Raji (cell line): ENCODE data around the gene KCNN2.

Experiments used
- POLR2A ChIP-seq: IDR thresholded peaks from 2 replicates; pipeline ENCODE4 v1.6.1; 2011; ENCODE audit warnings: low read depth, low read length, control low read depth; ENCODE audit not compliant: insufficient read depth

KCNN2 gene

DNA sequence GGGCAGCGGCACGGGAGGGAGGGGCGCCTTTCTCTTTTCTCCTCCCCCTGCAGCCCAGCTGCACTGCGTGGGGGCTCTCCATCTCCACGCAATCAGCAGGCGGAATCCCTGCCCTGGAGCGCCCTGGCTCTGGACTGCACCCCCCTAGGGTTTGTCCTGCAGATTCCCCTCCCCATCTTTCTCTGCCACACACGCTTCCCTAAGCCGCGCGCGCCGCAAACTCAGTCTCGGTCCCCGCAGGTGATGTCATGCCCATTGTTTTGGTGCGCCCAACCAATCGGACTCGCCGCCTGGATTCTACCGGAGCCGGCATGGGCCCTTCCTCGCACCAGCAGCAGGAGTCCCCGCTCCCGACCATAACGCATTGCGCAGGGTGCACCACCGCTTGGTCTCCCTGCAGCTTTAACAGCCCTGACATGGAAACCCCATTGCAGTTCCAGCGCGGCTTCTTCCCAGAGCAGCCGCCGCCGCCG is at the start of gene KCNN2:
Gene KCNN2 (plus strand): TSS at position 347 of the 473 bp plus-strand sequence. CDS start 70 bp downstream, at position 417.
- TF ChIP-seq POLR2A: no peak

DNA sequence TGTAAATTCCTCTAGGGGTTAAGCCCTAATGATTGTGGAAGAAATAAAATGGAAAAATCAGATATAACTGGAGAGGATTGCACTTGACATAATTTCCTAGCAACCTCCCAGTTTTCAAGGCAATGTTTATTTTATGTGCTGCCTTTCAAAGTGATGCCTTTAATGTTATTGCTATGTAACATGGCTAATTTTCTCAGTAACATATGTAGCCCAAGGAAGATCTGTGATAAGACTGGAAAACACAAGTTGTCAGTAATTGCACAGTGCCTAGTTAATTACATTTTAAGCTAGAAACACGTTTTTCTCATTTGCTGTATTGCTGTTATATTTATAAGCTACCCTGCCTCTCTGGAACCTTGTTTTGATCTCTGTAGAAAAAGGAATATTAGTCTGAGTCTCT is 49.2 kb upstream of the KCNN2 start:
- TF ChIP-seq POLR2A: no peak

DNA sequence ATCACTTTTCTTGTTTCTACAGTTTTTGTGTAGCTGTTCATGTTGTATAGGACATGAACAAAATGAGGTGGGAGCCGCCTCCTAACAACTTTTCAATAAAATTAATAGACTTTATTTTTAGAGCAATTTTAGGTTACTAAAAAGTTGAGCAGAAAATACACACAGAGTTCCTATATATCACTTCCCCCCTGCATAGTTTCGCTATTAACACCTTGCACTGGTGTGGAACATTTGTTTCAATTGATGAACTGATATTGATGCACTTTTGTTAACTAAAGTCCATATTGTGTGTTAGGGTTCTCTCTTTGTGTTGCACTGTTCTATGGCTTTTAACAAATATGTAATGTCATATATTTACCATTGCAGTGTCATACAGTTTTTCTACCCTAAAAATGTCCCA is 47.8 kb upstream of the KCNN2 start:
- no peak for TF ChIP-seq POLR2A

DNA sequence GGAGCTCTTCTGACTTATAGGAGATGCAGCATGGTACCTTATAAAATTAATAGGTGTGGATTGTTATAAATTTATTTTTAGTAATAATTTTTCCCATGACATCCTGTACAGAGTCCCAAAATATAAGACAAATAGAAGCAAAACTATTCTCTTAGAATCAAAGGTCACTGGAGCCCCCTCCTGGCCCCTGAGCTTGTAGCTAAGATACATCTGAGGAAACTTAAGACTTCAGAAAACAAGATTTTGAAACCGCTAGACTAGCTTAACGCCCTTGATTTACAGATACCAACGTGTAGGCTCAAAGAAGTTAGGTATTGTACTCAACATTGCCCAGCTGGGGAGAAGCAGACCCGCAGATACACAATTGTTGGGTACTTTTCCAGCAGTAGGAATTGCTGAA is 45.7 kb upstream of the KCNN2 start:
- TF ChIP-seq POLR2A: no peak

DNA sequence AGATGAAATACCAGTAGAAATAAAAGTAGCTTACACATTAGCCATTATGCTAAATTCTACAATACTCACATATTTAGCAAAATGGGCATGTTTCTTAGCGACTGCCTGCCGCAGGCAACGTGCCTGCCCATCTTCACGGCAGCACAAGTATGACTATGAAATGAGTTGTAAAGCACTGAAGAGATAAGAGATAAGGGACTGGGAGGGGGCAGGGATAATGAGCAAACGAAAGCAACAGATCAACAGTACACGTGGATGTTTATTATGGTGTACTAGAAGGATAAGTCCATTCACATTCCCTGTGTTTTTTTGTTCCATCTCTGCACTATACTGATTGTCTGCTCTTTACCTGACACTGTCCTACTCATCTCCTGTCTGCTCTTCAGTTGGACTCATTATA is 44.1 kb upstream of the KCNN2 start:
- no peak for TF ChIP-seq POLR2A

DNA sequence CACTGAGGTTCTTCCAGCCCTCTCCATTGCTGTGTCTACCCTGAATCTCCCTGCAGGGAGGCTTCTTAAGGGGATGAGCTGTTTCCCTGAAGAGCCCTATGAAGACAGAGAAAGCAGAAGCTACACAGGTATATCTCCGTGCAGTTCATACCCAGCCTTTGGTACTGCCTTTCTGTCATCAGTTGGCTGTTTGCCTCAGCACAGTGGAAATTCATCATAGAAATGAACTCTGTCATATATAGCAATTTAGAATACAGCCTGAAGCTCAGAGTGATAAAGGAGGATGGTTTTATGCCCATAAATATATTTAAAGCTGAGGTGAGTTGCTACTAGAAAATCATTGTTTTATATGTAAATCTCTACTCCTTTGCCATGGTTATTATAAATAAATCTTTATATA is 42.6 kb upstream of the KCNN2 start:
- TF ChIP-seq POLR2A: no peak

DNA sequence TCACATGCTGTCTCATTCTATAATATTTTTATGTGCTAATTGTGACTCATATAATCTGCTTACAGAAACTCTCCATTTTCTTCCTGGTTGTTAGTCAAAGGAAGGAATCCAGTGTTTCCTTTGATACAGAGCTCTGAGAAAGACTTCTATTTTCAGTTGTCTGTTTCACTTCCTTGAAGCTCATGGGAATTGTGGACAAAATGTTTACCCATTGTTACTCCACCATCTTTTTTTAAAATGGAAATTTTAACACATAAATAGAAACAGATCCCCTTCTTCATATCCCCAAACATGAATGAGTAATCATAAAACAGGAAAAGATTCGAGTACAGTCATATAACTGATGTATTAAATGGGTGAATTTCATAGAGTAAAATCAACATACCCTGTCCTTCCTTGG is 42.0 kb upstream of the KCNN2 start:
- no peak for TF ChIP-seq POLR2A

DNA sequence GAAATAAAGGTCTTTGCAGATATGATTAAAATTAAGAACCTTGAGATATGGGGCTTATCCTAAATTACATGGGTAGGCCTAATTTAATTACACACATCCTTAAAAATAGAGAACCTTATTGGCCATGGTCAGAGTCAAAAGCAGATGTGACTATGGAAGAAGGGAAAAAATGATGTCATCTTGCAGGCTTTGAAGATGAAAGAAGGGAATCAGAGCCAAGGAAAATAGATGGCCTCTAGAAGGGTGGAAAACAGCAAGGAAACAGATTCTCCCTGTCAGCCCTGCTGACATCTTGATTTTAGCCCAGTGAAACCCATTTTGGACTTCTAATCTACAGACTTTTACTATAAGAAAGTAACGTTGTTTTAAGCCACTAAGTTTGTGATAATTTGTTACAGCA is 37.6 kb upstream of the KCNN2 start:
- no peak for TF ChIP-seq POLR2A

DNA sequence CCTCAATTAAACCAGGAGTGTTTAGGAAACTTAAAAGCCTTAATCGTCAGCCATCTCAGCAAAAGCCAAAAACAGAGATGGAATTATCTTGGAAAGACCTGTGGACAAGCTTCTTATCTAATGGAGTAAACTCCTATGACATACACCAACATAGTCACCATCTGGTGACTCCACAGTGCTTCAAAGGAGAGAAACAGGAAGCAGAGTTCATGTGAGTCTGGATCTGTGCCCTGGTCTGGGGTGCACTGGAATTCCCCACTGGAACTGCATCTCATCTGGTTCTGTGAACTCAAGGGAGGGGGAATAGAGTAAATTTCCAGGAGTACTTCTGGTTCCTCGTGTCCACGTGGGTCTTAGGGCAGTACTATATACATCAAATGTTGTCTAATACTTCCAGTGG is 36.3 kb upstream of the KCNN2 start:
- no peak for TF ChIP-seq POLR2A

DNA sequence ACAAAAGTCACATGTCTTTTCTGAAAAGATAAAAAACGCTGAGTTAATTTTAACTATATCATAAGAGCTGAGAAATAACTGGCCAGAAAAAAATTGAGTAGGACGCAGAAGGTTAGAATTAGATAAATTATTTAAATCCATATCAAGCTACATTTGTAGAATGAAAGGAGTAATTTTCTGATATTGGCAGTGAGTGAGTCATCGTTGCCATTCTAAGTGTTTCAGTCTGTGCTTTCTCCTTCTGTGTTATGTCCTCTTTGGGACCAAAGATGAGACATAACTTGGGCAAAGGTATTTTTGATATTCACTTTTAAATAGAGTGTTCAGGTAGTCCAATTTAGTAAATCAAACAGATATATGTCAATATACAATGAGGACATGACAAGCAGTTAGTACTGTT is 34.4 kb upstream of the KCNN2 start:
- TF ChIP-seq POLR2A: no peak

DNA sequence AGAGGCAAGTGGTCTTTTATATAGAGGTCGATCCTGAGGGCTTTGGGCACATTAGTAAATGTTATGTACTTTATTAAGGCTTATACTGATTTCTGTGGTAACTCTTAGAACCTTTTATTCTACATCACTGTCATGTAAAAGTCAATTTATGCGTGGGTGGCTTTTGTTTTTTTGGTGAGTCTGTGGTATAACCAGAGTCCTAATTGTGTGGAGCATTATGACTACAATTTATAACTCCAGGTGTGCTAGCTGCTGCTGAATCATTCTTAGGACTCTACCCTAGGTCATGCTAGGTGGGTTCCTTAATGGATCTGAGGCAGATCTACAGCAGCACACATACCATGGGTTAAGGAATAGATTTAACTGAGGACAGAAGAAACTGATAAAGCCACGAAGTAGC is 33.9 kb upstream of the KCNN2 start:
- no peak for TF ChIP-seq POLR2A

DNA sequence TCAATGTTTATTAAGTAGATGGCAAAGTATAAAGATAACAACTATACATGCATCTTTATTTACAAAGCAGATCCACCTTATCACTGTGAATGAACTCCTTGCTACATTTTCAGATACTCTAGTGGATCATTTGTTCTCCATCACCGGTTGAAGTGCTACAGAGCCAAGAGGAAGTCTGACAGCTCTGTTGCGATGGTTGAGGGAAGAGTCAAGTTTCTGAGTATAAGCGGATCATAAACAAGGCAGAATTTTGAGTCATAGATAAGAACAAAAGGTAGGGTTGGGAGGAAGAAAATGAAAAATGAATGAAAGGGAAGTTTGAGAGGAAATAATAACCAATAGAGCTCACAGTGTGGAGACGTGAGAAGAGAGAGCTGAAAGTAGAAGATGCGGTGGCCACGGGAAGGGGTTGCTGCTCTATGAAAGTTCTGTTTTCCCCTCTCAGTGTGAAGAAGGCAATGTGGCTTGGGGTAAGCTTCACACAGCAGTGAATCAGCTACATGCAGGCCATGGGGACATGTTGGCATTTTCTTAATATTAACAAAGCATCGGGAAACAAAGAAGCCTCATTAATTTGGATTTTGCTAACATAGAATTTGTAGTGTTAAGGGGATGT is 30.8 kb upstream of the KCNN2 start:
- no peak for TF ChIP-seq POLR2A

DNA sequence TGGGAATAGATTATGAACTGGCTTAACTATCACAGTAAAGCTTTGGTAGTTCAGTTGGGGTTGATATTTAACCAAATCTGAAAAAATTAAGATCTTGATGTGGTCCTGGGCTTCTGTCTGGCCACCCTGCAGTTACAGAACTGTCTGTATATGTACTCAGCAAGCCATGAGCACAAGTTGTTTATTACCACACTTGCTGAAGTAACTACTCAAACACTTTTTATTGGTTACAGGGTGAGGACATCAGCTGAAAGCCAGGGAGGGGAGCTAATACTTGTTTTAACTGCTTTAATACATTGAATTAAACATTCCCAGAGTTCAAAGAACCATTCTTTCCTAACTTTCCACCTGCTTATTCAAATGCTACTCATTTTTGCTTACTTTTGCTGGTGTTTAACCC is 29.4 kb upstream of the KCNN2 start:
- TF ChIP-seq POLR2A: no peak

DNA sequence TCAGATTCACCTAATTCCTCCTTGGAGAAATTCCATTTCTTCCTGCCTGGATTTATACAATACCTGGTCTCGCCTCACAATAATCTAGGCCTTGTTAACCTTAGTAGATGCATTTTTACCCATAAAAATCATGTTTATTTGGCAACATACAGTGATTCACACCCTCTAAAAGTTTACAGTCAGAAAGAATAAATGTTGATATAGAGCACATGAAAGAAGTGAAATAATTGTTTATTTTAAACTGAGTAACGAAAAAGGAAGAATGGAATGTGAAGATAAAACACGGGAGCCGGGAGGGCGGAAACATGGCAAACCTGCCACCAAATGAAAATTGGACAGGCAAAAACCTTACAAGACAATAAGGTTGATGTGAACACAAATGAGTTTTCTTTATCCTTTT is 28.9 kb upstream of the KCNN2 start:
- TF ChIP-seq POLR2A: no peak

DNA sequence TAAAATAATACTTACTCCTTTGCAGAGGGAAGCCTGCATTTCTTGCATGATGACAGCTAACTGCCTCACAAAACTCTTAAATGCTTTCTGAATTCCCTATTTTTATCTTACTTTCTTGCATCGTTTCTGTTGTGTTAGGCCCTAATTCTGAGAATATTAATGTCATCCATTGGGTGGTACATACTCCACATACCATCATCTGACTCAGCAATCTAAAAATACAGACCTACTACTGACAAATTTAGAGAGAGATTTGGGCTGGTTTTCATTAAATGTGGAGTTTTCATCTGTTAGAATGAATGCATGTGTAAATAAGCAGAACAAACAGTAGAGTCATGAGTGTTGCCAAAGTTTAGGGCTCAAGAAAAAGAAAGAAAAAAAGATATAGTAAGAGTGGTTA is 26.5 kb upstream of the KCNN2 start:
- no peak for TF ChIP-seq POLR2A

DNA sequence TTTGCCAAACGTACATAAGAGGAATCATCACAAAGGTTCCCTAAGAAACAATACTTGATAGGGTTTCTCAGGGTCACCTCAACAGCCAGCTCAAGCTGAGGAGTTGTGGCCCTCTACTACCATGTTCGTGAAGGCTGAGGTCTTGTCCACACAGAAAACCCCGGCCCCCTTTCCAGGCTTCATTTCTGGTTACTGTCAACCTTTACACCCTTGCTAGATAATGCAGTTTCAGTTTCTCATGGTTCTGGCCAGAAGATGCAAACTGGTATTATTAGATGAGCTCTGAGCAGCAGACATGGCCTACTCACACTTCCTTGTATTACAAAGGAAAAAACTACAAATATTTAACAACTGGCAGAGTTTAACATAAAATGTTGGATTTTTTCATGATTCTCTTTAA is 22.8 kb upstream of the KCNN2 start:
- TF ChIP-seq POLR2A: no peak

DNA sequence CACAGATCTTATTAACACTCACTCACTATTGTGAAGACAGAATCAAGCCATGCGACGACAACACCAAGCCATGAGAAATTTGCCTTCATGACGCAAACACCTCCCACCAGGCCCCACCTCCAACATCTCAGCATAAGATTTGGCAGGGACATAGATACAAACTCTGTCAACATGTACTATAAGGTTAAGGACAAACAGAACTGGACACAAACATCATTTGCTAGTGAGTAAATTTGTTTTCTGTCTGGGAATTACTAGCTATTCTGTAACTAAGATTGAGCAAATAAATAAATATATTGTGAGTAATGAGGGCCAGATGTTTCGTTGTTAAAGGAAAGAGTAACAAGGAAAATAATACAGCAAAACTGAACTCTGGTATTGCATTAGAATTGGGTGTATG is 15.7 kb upstream of the KCNN2 start:
- TF ChIP-seq POLR2A: no peak
